NCI-H345 (cell line): ENCODE measurements around the gene FAM9C.
A peak's percentile ranks its signal among the peaks of the same experiment; 100 is the strongest.
"Not testable (repeated sequence)": the region's sequence is repeated elsewhere in the genome, so short reads cannot be mapped to it uniquely, and the experiment has no call there.

Experiments used
- DNase-seq: peaks from one replicate; lab custom pipeline; 2025; lab: John Stamatoyannopoulos, UW

Gene FAM9C

GRCh38 chrX:13076176-13076961 is 31.9 kb upstream of the FAM9C start:
- DNase-seq = no peak

- DNase-seq = no peak
Observed at GRCh38 chrX:13074297-13075262, 30.2 kb upstream of the FAM9C start.

GRCh38 chrX:13069771-13070416 is 25.5 kb upstream of the FAM9C start:
- no peak for DNase-seq

- DNase-seq = no peak
Observed at GRCh38 chrX:13068651-13069050, 24.2 kb upstream of the FAM9C start.

GRCh38 chrX:13067773-13068172 is 23.4 kb upstream of the FAM9C start:
- no peak for DNase-seq

GRCh38 chrX:13066391-13066790 is 22.0 kb upstream of the FAM9C start:
- DNase-seq = no peak

GRCh38 chrX:13064599-13065143 is 20.3 kb upstream of the FAM9C start:
- DNase-seq = no peak

GRCh38 chrX:13063124-13063523 is 18.7 kb upstream of the FAM9C start:
- not testable (repeated sequence) for DNase-seq

GRCh38 chrX:13062331-13062730 is 17.9 kb upstream of the FAM9C start:
- not testable (repeated sequence) for DNase-seq

- DNase-seq = not testable (repeated sequence)
Observed at GRCh38 chrX:13061215-13061708, 16.8 kb upstream of the FAM9C start.

GRCh38 chrX:13059637-13060499 is 15.4 kb upstream of the FAM9C start:
- DNase-seq = no peak

- DNase-seq = no peak
Observed at GRCh38 chrX:13055486-13055885, 11.1 kb upstream of the FAM9C start.

- DNase-seq = no peak
Observed at GRCh38 chrX:13053171-13053570, 8.8 kb upstream of the FAM9C start.

GRCh38 chrX:13051529-13052172 is 7.2 kb upstream of the FAM9C start:
- no peak for DNase-seq

GRCh38 chrX:13051167-13051528 is 6.7 kb upstream of the FAM9C start:
- DNase-seq = no peak

- DNase-seq = no peak
Observed at GRCh38 chrX:13050151-13050550, 5.7 kb upstream of the FAM9C start.

- DNase-seq = peak; percentile 60
Observed at GRCh38 chrX:13048280-13048679, 3.9 kb upstream of the FAM9C start.

- DNase-seq = no peak
Observed at GRCh38 chrX:13047759-13048158, 3.3 kb upstream of the FAM9C start.

GRCh38 chrX:13046141-13046855 is 1.9 kb upstream of the FAM9C start:
- DNase-seq = no peak

- DNase-seq = no peak
Observed at GRCh38 chrX:13043938-13044337, 482 bp downstream of the FAM9C start.
